ENCODE measurements around the gene HOXB7. TPM values are rescaled to one million over a fixed set of nuclear protein-coding genes. Genes with fewer than 3 reads are reported as not detected.

The HOXB7 gene
- total and polyA plus RNA-seq, 2 of the 13 experiments (the other 11 are each of a cell fraction or from before 2014, with no cell fraction given), result 0.04 TPM; not detected in 1

- Histone ChIP-seq H3K4me2 (ENCODE audit: low read depth, low read length) (no peak overlapping the region), H3K9me3 (ENCODE audit: low read length) (no peaks in the 10 kb centered on the region), H3K4me1 (ENCODE audit: insufficient read depth, low read length) (no peaks in the 10 kb centered on the region), H3K27me3 (ENCODE audit: control insufficient read depth in 1 of 2, insufficient read depth in 2 of 2, low read length in 2 of 2) (peaks cover 23 to 97% of the 10 kb centered on the region in 2 experiments), H3K36me3 (replicated peaks in 1 of 2; ENCODE audit: control insufficient read depth in 1 of 2, insufficient read depth in 2 of 2, low read length in 2 of 2) (no peaks in the 10 kb centered on the region), H3K79me2 (ENCODE audit: insufficient read depth, low read length) (no peaks in the 10 kb centered on the region), H2AFZ (ENCODE audit: low read length) (no peak overlapping the region), H3K9ac (ENCODE audit: insufficient read depth, low read depth, low read length) (no peak overlapping the region), H4K20me1 (ENCODE audit: insufficient read depth, low read length) (0 out of 2 replicates have a peak, but pooled peaks cover 4% of the 10 kb centered on the region), H3K27ac (ENCODE audit: extremely low read length, insufficient read depth, low read length) (no peak overlapping the region), H3K4me3 (replicated peaks in 1 of 3; ENCODE audit: insufficient read depth in 1 of 3, low read depth in 2 of 3, low read length in 3 of 3) (no peak overlapping the region)
- POLR2A ChIA-PET, result no interaction called here
- no peak for DNase-seq (ENCODE audit: low spot score)
- CTCF ChIA-PET (ENCODE audit: low intra/inter-chr PET ratio, low total read pairs), result no interaction called here
- intact Hi-C loops (cut with micrococcal nuclease; ENCODE audit: unreplicated experiment) (no loop called here), in situ Hi-C loops (cut with HindIII; ENCODE audit: extremely low pct_ligation_motif_present, low pct_unique_long_range_greater_than_20kb) (no loop called here)
- TF ChIP-seq ZNF33A (CRISPR knock-in tag; IDR thresholded peaks at IDR 0.05; ENCODE audit: borderline replicate concordance) (no peak), ZBTB44 (CRISPR knock-in tag; IDR thresholded peaks at IDR 0.05) (no peak), RAD51 (IDR thresholded peaks at IDR 0.05; ENCODE audit: borderline replicate concordance) (peak; percentile 1; the same call in 1 of the 2 replicates), PAF1 (CRISPR knock-in tag; IDR thresholded peaks at IDR 0.05) (no peak)
- no peak for FAIRE-seq
- BruUV-seq (replicated peaks), result no TSS peak
- WGBS (ENCODE audit: low lambda C conversion rate), result 2% methylated on average over 3 of the region's 3 CpGs
- no peak for ATAC-seq
Measured at GRCh38 chr17:48569240-48569582, 41.6 kb downstream of the HOXB7 start.

- Histone ChIP-seq H3K4me2 (ENCODE audit: low read depth, low read length) (no peak overlapping the region), H3K27me3 (ENCODE audit: control insufficient read depth in 1 of 2, insufficient read depth in 2 of 2, low read length in 2 of 2) (peaks cover 22 to 95% of the 10 kb centered on the region in 2 experiments), H2AFZ (ENCODE audit: low read length) (no peak overlapping the region), H3K9ac (ENCODE audit: insufficient read depth, low read depth, low read length) (no peak overlapping the region), H3K9me3 (ENCODE audit: low read length) (no peaks in the 10 kb centered on the region), H3K79me2 (ENCODE audit: insufficient read depth, low read length) (no peaks in the 10 kb centered on the region), H4K20me1 (ENCODE audit: insufficient read depth, low read length) (0 out of 2 replicates have a peak, but pooled peaks cover 4% of the 10 kb centered on the region), H3K36me3 (replicated peaks in 1 of 2; ENCODE audit: control insufficient read depth in 1 of 2, insufficient read depth in 2 of 2, low read length in 2 of 2) (no peaks in the 10 kb centered on the region), H3K27ac (ENCODE audit: extremely low read length, insufficient read depth, low read length) (no peak overlapping the region), H3K4me1 (ENCODE audit: insufficient read depth, low read length) (no peaks in the 10 kb centered on the region), H3K4me3 (replicated peaks in 1 of 3; ENCODE audit: insufficient read depth in 1 of 3, low read depth in 2 of 3, low read length in 3 of 3) (no peak overlapping the region)
- no peak for FAIRE-seq
- intact Hi-C loops (cut with micrococcal nuclease; ENCODE audit: unreplicated experiment), result no loop called here
- DNase-seq (ENCODE audit: low spot score), result no peak
- WGBS (ENCODE audit: low lambda C conversion rate), result 18% methylated on average over 33 of the region's 33 CpGs
- ATAC-seq, result no peak
- in situ Hi-C loops (cut with HindIII; ENCODE audit: extremely low pct_ligation_motif_present, low pct_unique_long_range_greater_than_20kb), result no loop called here
- CTCF ChIA-PET (ENCODE audit: low intra/inter-chr PET ratio, low total read pairs), result no interaction called here
- POLR2A ChIA-PET, result no interaction called here
- BruUV-seq (replicated peaks), result no TSS peak
- TF ChIP-seq STAG1 (CRISPR knock-in tag; IDR thresholded peaks at IDR 0.05), result no peak
- TF ChIP-seq PRDM10 (CRISPR knock-in tag; IDR thresholded peaks at IDR 0.05; ENCODE audit: low read depth), result no peak
- TF ChIP-seq USF2 (IDR thresholded peaks at IDR 0.05; ENCODE audit: low read depth, low read length), result peak; percentile 16; the same call in 1 of the 2 replicates
- no peak for TF ChIP-seq USF2 (CRISPR knock-in tag; IDR thresholded peaks at IDR 0.05; ENCODE audit: borderline replicate concordance)
- TF ChIP-seq MAFK (conservative IDR thresholded peaks at IDR 0.05 in 1 of 2, IDR thresholded peaks at IDR 0.05 in 1 of 2; ENCODE audit: low read length in 2 of 2), result peak; percentile 61 to 74; a peak in 3 of 4 replicates
- TF ChIP-seq HNRNPK (IDR thresholded peaks at IDR 0.05; ENCODE audit: low read depth, low read length, poor library complexity, severe bottlenecking), result peak; percentile 15
Measured at GRCh38 chr17:48568499-48569239, 42.1 kb downstream of the HOXB7 start.

Data from HepG2 (cell line).